Activated naive CD4-positive, alpha-beta T cell treated with anti-CD3 and anti-CD28 coated beads, Interleukin-2, amount 50 U/mL, for 72 hours (primary cell): ENCODE measurements around the gene ST8SIA5. TPM values are rescaled to one million over a fixed set of nuclear protein-coding genes. Genes with fewer than 3 reads are reported as not detected.

ENCODE experiments used
- ATAC-seq, 2 donors: fragments of 150-1000 bp; cut with Tn5 transposase; 2 replicates each; pipeline ENCODE4 v1.10.0; 2021; ENCODE audit warnings: mild to moderate bottlenecking in 2 of 2, moderate library complexity in 2 of 2
- DNase-seq, 2 donors: peaks; one replicate each; pipeline ENCODE4 v3.0.0; 2021 to 2022; ENCODE audit warnings: low spot score in 2 of 2
- H3K27ac Mint-ChIP-seq, 2 donors: one replicate each; pipeline ENCODE4 v1.8.0; 2022; ENCODE audit warnings: mild to moderate bottlenecking in 2 of 2, mixed read lengths in 2 of 2
- H3K36me3 Mint-ChIP-seq, 2 donors: one replicate each; pipeline ENCODE4 v1.8.0; 2022; ENCODE audit warnings: mixed read lengths in 2 of 2
- H3K9me3 Mint-ChIP-seq, 2 donors: one replicate each; pipeline ENCODE4 v1.8.0; 2022; ENCODE audit warnings: mixed read lengths in 2 of 2
- total RNA-seq, 2 donors: library from RNA; stranded (reverse); gene quantifications; one replicate each; pipeline ENCODE4 v1.2.3, GENCODE V29; 2022

The ST8SIA5 gene
- total RNA-seq, 2 donors from 2014 or later = 0.19 TPM; not detected in 1

- Mint-ChIP-seq H3K27ac (no peak overlapping the region), H3K9me3 (peaks cover 0 to 13% of the 10 kb centered on the region in 2 donors)
These were observed 124.3 kb downstream of the ST8SIA5 start for GRCh38 chr18:46632401-46633071.

GRCh38 chr18:46630991-46631390 lies 125.9 kb downstream of the ST8SIA5 start:
- peaks cover 0 to 13% of the 10 kb centered on the region in 2 donors for H3K9me3 Mint-ChIP-seq
- H3K36me3 Mint-ChIP-seq = no peaks in the 10 kb centered on the region
- H3K27ac Mint-ChIP-seq = no peak overlapping the region
- DNase-seq (no peak), ATAC-seq (no peak)

More at GRCh38 chr18:46632401-46633071, 124.3 kb downstream of the ST8SIA5 start:
- no peak for DNase-seq
- no peak for ATAC-seq
- no peaks in the 10 kb centered on the region for H3K36me3 Mint-ChIP-seq

- Mint-ChIP-seq H3K36me3 (no peaks in the 10 kb centered on the region), H3K27ac (peak overlapping the region in 1 of 2 donors; percentile 29), H3K9me3 (peaks cover 0 to 13% of the 10 kb centered on the region in 2 donors)
- DNase-seq (no peak), ATAC-seq (peak; percentile 40 to 86)
These were observed 126.7 kb downstream of the ST8SIA5 start for GRCh38 chr18:46630160-46630559.

- DNase-seq (no peak), ATAC-seq (no peak)
- Mint-ChIP-seq H3K9me3 (peaks cover 4 to 13% of the 10 kb centered on the region in 2 donors), H3K27ac (no peak overlapping the region), H3K36me3 (no peaks in the 10 kb centered on the region)
These were observed 127.5 kb downstream of the ST8SIA5 start for GRCh38 chr18:46629361-46629760.

GRCh38 chr18:46628206-46628605 lies 128.6 kb downstream of the ST8SIA5 start:
- Mint-ChIP-seq H3K9me3 (peaks cover 4 to 13% of the 10 kb centered on the region in 2 donors), H3K27ac (no peak overlapping the region), H3K36me3 (peaks cover 0 to 4% of the 10 kb centered on the region in 2 donors)
- no peak for DNase-seq
- ATAC-seq = no peak

- H3K27ac Mint-ChIP-seq = no peak overlapping the region
- ATAC-seq (no peak), DNase-seq (no peak)
- H3K36me3 Mint-ChIP-seq = peaks cover 0 to 8% of the 10 kb centered on the region in 2 donors
- H3K9me3 Mint-ChIP-seq = peaks cover 6 to 8% of the 10 kb centered on the region in 2 donors
These were observed 129.7 kb downstream of the ST8SIA5 start for GRCh38 chr18:46627136-46627535.

- DNase-seq (no peak), ATAC-seq (no peak)
These were observed 131.8 kb downstream of the ST8SIA5 start for GRCh38 chr18:46625069-46625468.

GRCh38 chr18:46624127-46624526 lies 132.7 kb downstream of the ST8SIA5 start:
- peak in 1 of 2 donors; percentile 57 for ATAC-seq

More at GRCh38 chr18:46625069-46625468, 131.8 kb downstream of the ST8SIA5 start:
- peaks cover 0 to 6% of the 10 kb centered on the region in 2 donors for H3K9me3 Mint-ChIP-seq
- peak overlapping the region in 1 of 2 donors; percentile 86 for H3K27ac Mint-ChIP-seq
- peaks cover 0 to 8% of the 10 kb centered on the region in 2 donors for H3K36me3 Mint-ChIP-seq

GRCh38 chr18:46623541-46623940 lies 133.3 kb downstream of the ST8SIA5 start:
- Mint-ChIP-seq H3K27ac (peak overlapping the region; percentile 37 to 86), H3K36me3 (peaks cover 0 to 8% of the 10 kb centered on the region in 2 donors), H3K9me3 (peaks cover 0 to 6% of the 10 kb centered on the region in 2 donors)
- DNase-seq (peak in 1 of 2 donors; percentile 63), ATAC-seq (peak; percentile 58 to 79)

More at GRCh38 chr18:46624127-46624526, 132.7 kb downstream of the ST8SIA5 start:
- Mint-ChIP-seq H3K27ac (peak overlapping the region; percentile 16 to 86), H3K36me3 (peaks cover 0 to 8% of the 10 kb centered on the region in 2 donors), H3K9me3 (peaks cover 0 to 6% of the 10 kb centered on the region in 2 donors)
- DNase-seq = no peak

- Mint-ChIP-seq H3K9me3 (peaks cover 0 to 6% of the 10 kb centered on the region in 2 donors), H3K36me3 (peaks cover 0 to 8% of the 10 kb centered on the region in 2 donors), H3K27ac (peak overlapping the region in 1 of 2 donors; percentile 86)
- DNase-seq = no peak
- peak; percentile 18 to 37 for ATAC-seq
These were observed 133.9 kb downstream of the ST8SIA5 start for GRCh38 chr18:46622999-46623398.

GRCh38 chr18:46622451-46622850 lies 134.4 kb downstream of the ST8SIA5 start:
- Mint-ChIP-seq H3K9me3 (peaks cover 0 to 6% of the 10 kb centered on the region in 2 donors), H3K27ac (peak overlapping the region in 1 of 2 donors; percentile 86), H3K36me3 (peaks cover 0 to 8% of the 10 kb centered on the region in 2 donors)
- no peak for ATAC-seq
- no peak for DNase-seq

GRCh38 chr18:46621871-46622270 lies 135.0 kb downstream of the ST8SIA5 start:
- no peak for DNase-seq
- ATAC-seq = no peak
- peaks cover 0 to 6% of the 10 kb centered on the region in 2 donors for H3K9me3 Mint-ChIP-seq
- H3K27ac Mint-ChIP-seq = no peak overlapping the region
- H3K36me3 Mint-ChIP-seq = peaks cover 0 to 8% of the 10 kb centered on the region in 2 donors

GRCh38 chr18:46621111-46621766 lies 135.6 kb downstream of the ST8SIA5 start:
- Mint-ChIP-seq H3K9me3 (peaks cover 0 to 6% of the 10 kb centered on the region in 2 donors), H3K36me3 (peaks cover 0 to 8% of the 10 kb centered on the region in 2 donors), H3K27ac (peak overlapping the region; percentile 25 to 52)
- ATAC-seq (no peak), DNase-seq (no peak)

GRCh38 chr18:46619559-46619958 lies 137.3 kb downstream of the ST8SIA5 start:
- Mint-ChIP-seq H3K27ac (no peak overlapping the region), H3K36me3 (peaks cover 0 to 8% of the 10 kb centered on the region in 2 donors), H3K9me3 (peaks cover 0 to 4% of the 10 kb centered on the region in 2 donors)
- DNase-seq = no peak
- no peak for ATAC-seq
